Coronary artery (tissue), 2 donors: ENCODE measurements around the gene PLEKHJ1.

ENCODE experiments used
- DNase-seq: peaks from one replicate; pipeline ENCODE4 v3.0.0-alpha.2; 2017; ENCODE audit warnings: low spot score
- H3K27ac ChIP-seq, 2 donors: fragments of 200-600 bp; sonication (generic); one replicate each; pipeline ENCODE4 v1.5.1; 2016 to 2019
- H3K4me3 ChIP-seq: fragments of 200-600 bp; sonication (generic); 2 replicates; pipeline ENCODE4 v1.5.1; 2016; ENCODE audit warnings: mild to moderate bottlenecking, moderate library complexity
- CTCF ChIP-seq: fragments of 200-600 bp; sonication (generic); IDR thresholded peaks from one replicate; pipeline ENCODE4 v1.5.1; 2019; ENCODE audit warnings: antibody characterized with exemption

PLEKHJ1 gene

DNA sequence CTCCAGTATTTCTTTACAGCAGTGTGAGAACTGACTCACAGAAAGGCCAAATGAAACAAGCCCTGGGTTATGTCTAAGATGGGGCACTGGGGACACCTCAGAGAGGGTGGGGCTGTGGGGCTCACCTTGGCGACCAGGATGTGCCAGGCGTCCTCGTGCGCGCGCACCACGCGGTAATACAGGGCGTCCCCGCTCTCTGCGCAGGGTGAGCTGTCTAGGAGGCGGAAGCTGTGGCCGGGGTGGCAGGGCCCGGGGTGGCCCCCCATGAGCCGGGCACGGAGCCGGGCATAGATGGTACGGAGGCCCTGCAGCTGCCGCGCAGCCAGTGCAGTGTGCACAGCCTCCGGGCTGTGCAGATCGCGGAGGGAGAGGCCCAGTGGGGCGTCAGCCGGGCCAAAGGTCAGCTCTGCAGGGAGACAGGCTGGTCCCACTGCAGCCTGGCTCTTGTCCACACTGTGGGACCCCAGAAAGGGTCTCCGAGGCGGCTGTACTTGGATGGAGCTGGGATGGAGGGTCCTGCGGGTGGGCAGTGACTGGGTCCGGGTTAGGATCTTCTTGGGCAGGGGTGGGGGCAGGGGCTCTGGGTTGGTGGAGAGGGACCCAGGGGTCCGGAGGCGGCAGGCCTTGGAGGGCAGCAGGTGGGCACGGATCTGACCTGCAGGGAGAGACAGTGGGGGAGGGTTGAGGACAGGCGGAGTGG, 42.5 kb upstream of the PLEKHJ1 start:
- DNase-seq: no peak

GRCh38 chr19:2277138-2277537, 41.0 kb upstream of the PLEKHJ1 start:
- Histone ChIP-seq H3K27ac (no peak overlapping the region), H3K4me3 (no peak overlapping the region)
- TF ChIP-seq CTCF: no peak
- DNase-seq: no peak

More for the DNA sequence above, 42.5 kb upstream of the PLEKHJ1 start:
- TF ChIP-seq CTCF: no peak
- Histone ChIP-seq H3K27ac (no peak overlapping the region), H3K4me3 (no peak overlapping the region)

DNA sequence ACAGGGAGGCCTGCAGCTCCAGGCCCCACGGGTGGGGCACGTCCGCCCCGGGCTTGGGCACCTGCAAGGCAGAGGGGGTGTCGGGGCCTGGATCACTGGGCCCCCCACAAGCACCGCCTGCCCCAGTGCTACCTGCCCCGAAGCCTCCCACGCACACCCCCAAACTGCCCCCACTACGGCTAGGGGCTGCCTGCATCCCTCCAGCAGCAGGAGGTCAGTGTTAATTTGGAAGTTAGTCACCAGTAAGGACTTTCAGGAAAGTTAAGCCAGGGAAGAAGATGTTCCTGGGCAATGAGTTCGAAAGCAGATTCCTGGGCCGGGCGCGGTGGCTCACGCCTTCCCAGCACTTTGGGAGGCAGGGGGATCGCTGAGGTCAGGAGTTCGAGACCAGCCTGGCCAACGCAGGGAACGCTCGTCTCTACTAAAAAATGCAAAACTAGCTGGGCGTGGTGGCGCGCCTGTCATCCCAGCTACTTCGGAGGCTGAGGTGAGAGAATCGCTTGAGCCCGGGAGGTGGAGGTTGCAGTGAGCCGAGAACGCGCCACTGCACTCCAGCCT, 40.4 kb upstream of the PLEKHJ1 start:
- no peak for DNase-seq
- H3K4me3 ChIP-seq: no peak overlapping the region
- no peak for TF ChIP-seq CTCF
- H3K27ac ChIP-seq: no peak overlapping the region

DNA sequence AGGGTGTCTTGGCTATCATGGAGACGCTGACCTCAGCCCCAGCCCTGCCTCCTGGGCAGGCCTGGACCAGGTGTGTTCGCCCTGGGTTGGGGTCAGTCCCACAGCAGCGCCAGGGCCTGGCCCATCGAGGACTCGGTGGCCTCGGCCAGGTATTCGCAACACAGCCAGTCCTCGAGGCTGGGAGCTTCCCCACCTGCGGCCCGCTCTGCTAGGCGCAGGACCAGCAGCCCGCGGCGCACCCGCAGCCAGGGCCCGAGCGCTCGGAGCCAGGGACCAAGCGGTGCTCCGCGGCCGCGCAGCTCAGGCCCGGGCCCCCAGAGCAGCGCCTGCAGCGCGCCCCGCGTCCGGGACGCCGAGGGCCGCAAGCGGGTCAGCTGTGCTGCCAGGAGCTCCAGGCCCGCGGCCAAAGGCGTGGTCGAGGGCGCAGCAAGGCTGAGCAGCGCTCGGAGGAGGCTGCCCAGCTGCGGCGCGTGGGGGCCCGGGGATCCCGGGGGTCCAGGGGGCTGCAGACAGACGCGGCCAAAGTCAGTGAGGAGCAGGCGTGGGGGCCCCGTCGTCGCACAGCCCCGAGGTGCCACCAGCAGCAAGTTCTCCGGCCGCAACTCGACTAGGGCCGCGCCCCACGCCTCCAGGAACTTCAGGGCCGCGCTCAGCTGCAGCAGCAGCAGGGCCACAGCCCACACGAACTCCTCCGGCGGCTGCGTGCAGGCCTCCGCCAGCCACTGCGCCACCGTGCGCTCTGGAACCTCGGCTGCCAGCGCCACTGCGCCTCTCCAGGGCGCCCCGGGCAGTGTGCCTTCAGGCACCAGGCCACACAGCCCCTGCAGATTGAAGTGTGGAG, 39.7 kb upstream of the PLEKHJ1 start:
- no peak for TF ChIP-seq CTCF
- Histone ChIP-seq H3K27ac (peak overlapping the region in 1 of 2 donors; percentile 48), H3K4me3 (peak overlapping the region; percentile 37)
- DNase-seq: no peak

DNA sequence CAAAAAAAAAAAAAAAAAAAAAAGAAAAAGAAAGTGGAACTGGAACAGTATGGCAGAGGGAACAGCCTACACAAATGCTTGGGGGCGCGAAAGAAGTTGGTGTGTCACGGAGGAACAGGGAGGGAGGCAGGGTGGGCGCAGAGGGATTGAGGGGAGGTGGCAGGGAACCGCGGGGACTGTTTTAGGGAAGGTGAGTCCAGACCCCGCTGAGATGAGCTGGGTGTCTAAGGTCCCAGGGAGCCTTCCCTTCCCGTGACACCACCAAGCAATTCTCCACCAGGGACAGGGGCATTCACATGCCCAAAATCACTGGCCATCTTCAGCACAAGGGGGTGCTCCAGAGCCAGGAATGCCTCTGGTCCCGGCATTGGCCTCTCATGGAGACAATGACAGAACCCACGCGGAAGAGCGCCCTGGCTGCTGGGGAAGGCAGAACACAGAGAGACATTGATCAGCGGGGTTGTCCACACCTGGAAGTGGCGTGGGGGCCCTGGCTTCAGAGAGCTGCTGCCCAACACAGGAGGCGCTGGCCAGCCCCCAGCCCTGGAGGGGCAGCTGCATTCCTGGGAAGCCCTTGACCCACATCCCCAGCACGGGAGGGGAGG, 38.9 kb upstream of the PLEKHJ1 start:
- Histone ChIP-seq H3K4me3 (peak overlapping the region; percentile 37), H3K27ac (peak overlapping the region in 1 of 2 donors; percentile 48)
- no peak for DNase-seq
- TF ChIP-seq CTCF: no peak

- DNase-seq: no peak
- Histone ChIP-seq H3K27ac (peak overlapping the region; percentile 54 to 88), H3K4me3 (peak overlapping the region; percentile 97)
Measured at GRCh38 chr19:2274185-2274711, 38.1 kb upstream of the PLEKHJ1 start.

More at GRCh38 chr19:2274185-2274711, 38.1 kb upstream of the PLEKHJ1 start:
- TF ChIP-seq CTCF: no peak
